ENCODE results near the gene ERCC6.

Gene ERCC6

GRCh38 chr10:49538381-49539319 lies at the start of gene ERCC6:
Gene ERCC6, minus strand, starts transcription at chr10:49539121.
- peak; percentile 97 for DNase-seq

GRCh38 chr10:49587981-49588380 lies 49.1 kb upstream of the ERCC6 start:
- DNase-seq = no peak

GRCh38 chr10:49585387-49585786 lies 46.5 kb upstream of the ERCC6 start:
- no peak for DNase-seq

GRCh38 chr10:49579621-49580020 lies 40.7 kb upstream of the ERCC6 start:
- DNase-seq = peak; percentile 2

- DNase-seq = no peak
Observed at GRCh38 chr10:49578392-49578791, 39.5 kb upstream of the ERCC6 start.

GRCh38 chr10:49577182-49577925 lies 38.4 kb upstream of the ERCC6 start:
- DNase-seq = no peak

- no peak for DNase-seq
Observed at GRCh38 chr10:49575489-49576072, 36.7 kb upstream of the ERCC6 start.

- DNase-seq = no peak
Observed at GRCh38 chr10:49572594-49573114, 33.7 kb upstream of the ERCC6 start.

GRCh38 chr10:49571388-49571787 lies 32.5 kb upstream of the ERCC6 start:
- DNase-seq = no peak

- no peak for DNase-seq
Observed at GRCh38 chr10:49569031-49569631, 30.2 kb upstream of the ERCC6 start.

GRCh38 chr10:49568235-49568634 lies 29.3 kb upstream of the ERCC6 start:
- no peak for DNase-seq

GRCh38 chr10:49567810-49568209 lies 28.9 kb upstream of the ERCC6 start:
- no peak for DNase-seq

- DNase-seq = no peak
Observed at GRCh38 chr10:49564461-49565009, 25.6 kb upstream of the ERCC6 start.

- DNase-seq = no peak
Observed at GRCh38 chr10:49562893-49563292, 24.0 kb upstream of the ERCC6 start.

- DNase-seq = no peak
Observed at GRCh38 chr10:49560526-49560925, 21.6 kb upstream of the ERCC6 start.

GRCh38 chr10:49559476-49559875 lies 20.6 kb upstream of the ERCC6 start:
- DNase-seq = no peak

- no peak for DNase-seq
Observed at GRCh38 chr10:49558190-49558589, 19.3 kb upstream of the ERCC6 start.

- DNase-seq = no peak
Observed at GRCh38 chr10:49557681-49558080, 18.8 kb upstream of the ERCC6 start.

GRCh38 chr10:49556723-49557122 lies 17.8 kb upstream of the ERCC6 start:
- DNase-seq = no peak

GRCh38 chr10:49552277-49552676 lies 13.4 kb upstream of the ERCC6 start:
- DNase-seq = no peak

- DNase-seq = no peak
Observed at GRCh38 chr10:49550563-49550962, 11.6 kb upstream of the ERCC6 start.

GRCh38 chr10:49549640-49550346 lies 10.9 kb upstream of the ERCC6 start:
- no peak for DNase-seq

Data from NCI-H82 (cell line).